GM12892 (cell line): Measurements from ENCODE around the gene ARMC7. TPM values are rescaled to one million over a fixed set of nuclear protein-coding genes. Genes with fewer than 3 reads are reported as not detected.
A peak's percentile ranks its signal among the peaks of the same experiment; 100 is the strongest.

Experiments used
- DNase-seq: peaks from one replicate; pipeline ENCODE4 v3.0.0; 2011; ENCODE audit not compliant: insufficient read length
- FAIRE-seq: peaks from 2 replicates; lab custom pipeline; 2011; peaks lifted over from hg19 to GRCh38; lab: Jason Lieb, UNC
- POLR2A ChIP-seq: IDR thresholded peaks from 2 replicates; pipeline ENCODE4 v1.6.1; 2011; ENCODE audit warnings: low read depth, low read length, control low read depth
- POLR2AphosphoS5 ChIP-seq: IDR thresholded peaks from 2 replicates; pipeline ENCODE4 v1.6.1; 2011; ENCODE audit warnings: low read depth, low read length, control low read depth
- TAF1 ChIP-seq: IDR thresholded peaks from 2 replicates; pipeline ENCODE4 v1.6.1; 2011; ENCODE audit warnings: low read depth, mild to moderate bottlenecking, control low read depth, low read length, borderline replicate concordance
- polyA plus RNA-seq: library from polyadenylated mRNA; unstranded; fragments of >200 nt; gene quantifications from one replicate; pipeline ENCODE4 v1.2.1, GENCODE V29; 2012; ENCODE audit warnings: missing spikeins, inconsistent platforms; ENCODE audit not compliant: missing spikeins

Gene ARMC7
- polyA plus RNA-seq, result 4.8 TPM

DNA sequence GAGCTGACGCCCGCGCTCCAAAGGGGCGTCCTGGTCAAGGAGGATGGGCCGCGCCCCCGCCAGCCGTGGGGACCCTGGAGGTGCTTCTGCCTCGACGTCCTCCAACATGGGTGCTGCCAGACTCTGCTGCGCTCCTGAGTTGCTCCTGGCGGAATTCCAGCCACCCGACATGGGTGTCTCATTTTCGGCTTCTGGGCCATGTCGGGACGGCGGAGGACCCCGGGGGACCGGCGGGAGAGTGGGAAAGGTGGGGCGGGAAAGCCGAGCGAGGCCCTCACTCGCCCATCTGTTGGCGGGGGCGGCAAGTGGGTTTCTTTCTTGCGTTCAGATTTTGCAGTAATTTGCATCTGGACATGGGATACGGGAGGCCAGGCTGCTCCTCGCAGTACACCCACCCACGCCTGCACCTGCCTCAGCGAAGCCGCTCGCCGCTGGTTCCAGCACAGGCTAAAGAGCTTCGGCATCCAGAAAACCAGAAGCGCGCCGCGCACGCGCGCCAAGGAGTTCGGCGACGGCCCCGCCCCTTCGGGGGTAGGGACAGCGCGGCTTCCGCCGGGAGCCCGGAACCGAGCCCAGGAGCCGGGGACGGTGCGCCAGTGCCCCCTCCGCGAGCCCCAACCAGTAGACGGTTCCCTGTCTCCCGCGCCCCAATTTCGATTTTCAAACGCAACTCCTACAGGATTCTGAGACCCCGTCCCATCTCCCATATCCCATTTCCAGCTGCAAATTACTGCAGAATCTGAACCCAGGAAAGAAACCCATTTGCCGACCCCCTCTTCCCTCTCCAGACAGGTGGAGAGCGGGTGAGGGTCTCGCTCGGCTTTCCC, at the start of gene ARMC7:
Gene ARMC7, plus strand, starts transcription at position 563 of the 827 bp plus-strand sequence. CDS start 320 bp downstream, outside the sequence.
- DNase-seq (peak; percentile 99), FAIRE-seq (peak; percentile 93)
- TF ChIP-seq TAF1 (no peak), POLR2AphosphoS5 (peak; percentile 70), POLR2A (peak; percentile 87)

DNA sequence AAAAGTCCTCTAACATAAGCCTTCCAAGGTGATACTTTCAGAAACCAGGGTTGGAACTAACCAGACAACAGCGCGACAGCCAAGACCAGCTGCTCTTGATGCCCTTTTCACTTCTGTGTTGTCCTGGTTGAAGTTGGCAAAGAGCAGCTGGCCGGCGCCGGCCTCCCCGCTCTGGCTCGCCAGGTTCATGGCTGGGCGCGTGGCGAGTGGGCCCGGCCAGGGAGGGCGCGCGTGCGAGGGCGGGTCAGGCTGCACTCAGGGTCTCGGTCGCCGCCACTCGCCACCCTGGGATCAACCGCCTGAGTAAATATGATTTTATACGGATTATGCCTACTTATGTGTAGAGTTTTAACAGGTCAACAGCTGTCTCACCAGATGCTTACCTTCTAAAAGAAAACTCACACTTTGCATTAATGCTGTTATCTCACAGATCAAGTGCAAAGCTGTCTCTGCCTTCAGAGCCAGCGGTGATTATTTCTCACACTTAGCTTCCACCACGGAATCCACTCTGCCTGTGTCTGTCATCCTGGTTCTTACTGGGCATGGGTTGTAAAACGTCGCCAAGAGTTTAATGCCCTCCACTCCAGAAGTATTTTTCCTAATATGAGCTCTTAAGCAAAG, 49.2 kb upstream of the ARMC7 start:
- DNase-seq, result no peak
- TF ChIP-seq POLR2A (no peak), TAF1 (no peak), POLR2AphosphoS5 (no peak)
- FAIRE-seq, result no peak

DNA sequence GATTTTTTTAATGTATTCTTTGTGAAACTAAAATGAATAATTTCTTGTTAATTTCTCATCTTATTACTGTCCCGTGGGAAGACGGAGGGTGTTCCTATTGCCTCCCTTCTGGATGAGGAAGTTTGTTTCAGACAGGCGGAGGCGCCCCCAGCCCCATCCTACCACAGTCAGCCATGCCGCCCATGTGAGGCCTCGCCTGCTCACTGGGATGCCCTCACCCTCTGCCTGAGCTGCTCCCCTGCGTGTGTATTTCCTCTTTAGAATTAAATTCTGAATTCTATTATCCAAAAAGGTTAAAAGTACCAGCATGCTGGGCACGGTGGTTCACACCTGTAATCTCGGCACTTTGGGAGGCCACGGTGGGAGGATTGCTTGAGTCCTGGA, 48.7 kb upstream of the ARMC7 start:
- TF ChIP-seq POLR2A (no peak), TAF1 (no peak), POLR2AphosphoS5 (no peak)
- FAIRE-seq (no peak), DNase-seq (no peak)

DNA sequence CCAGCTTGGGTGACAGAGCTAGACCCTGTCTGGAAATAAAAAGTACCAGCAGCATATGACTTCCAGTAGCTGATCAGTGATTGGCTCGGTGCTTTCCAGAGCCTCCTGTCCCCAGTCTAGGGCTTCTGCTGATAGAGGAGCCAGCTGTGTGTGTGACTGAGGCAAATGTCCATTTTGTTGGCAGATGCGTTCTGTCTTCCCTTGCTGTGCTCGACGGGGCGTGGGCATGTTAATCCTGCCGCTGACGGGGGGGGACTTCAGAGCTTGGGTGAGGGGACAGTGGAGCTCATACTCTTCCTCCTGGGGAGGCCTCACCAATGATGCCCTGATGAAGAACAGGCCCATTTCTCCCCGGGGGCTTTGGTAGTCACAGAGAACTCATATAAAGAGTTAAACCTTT, 48.2 kb upstream of the ARMC7 start:
- FAIRE-seq, result no peak
- TF ChIP-seq POLR2AphosphoS5 (no peak), POLR2A (no peak), TAF1 (no peak)
- no peak for DNase-seq

DNA sequence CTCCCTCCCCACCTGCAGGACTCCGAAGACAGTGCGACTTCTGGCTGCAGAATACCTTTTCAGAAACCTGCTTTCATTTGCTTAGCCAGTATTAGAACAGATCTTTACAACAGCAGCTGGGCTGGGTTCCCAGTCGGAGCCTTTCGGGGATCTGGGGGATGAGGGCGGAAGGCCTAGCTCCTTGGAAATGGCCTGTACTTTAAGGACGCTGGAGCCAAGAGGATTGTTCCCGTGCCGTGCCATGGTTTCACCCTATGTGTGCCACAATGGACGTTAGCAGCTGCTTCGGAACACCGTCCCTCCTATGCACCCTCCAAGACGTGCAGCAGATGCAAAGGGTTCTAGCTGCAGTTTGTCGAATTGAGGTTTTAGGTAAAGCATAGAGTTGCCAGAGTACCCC, 46.6 kb upstream of the ARMC7 start:
- DNase-seq (no peak), FAIRE-seq (no peak)

DNA sequence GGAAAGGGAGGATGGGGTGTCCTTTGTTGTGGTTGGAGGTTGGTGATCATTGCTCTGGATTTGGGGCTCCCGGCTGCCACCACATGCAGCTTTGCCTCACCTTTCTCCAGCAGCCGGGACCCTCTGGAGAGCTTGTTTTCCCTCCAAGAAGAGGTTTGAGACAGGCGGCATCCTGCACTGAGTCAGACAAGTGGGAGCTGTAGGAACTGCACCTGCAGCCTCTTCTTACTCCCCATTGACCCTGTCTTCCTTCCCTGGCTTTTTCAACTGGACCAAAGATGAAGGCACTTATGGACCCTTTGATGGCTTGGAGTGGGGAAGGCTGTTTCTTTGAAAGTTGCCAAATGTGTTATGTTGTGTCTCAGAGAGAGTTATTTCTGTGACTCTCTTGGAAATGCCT, 46.1 kb upstream of the ARMC7 start:
- no peak for TF ChIP-seq POLR2AphosphoS5
- TF ChIP-seq TAF1, result no peak
- TF ChIP-seq POLR2A, result no peak
- DNase-seq (no peak), FAIRE-seq (no peak)

More for the DNA sequence above, 46.6 kb upstream of the ARMC7 start:
- TF ChIP-seq POLR2A (no peak), TAF1 (no peak), POLR2AphosphoS5 (no peak)

DNA sequence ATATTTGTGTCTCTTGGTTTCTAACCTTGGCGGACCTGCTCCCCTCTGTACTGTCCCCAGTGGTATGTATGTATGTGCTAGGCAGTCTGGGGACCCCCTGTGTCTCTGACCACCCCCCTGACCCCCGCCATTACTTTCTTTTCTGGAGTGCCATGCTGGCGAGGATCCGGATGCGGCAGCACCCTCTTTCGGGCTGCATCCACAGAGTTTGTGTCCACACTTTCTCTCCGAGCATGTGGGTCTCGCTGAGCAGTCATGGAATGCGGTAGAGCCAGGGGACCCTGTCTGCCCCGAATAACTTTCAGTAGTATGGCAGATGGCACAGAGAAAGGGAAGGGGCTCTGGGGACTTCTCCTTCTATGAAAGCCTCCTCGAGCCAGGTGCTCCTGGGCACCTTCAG, 45.7 kb upstream of the ARMC7 start:
- no peak for TF ChIP-seq POLR2AphosphoS5
- no peak for TF ChIP-seq POLR2A
- TF ChIP-seq TAF1, result no peak
- DNase-seq, result no peak
- FAIRE-seq, result no peak

DNA sequence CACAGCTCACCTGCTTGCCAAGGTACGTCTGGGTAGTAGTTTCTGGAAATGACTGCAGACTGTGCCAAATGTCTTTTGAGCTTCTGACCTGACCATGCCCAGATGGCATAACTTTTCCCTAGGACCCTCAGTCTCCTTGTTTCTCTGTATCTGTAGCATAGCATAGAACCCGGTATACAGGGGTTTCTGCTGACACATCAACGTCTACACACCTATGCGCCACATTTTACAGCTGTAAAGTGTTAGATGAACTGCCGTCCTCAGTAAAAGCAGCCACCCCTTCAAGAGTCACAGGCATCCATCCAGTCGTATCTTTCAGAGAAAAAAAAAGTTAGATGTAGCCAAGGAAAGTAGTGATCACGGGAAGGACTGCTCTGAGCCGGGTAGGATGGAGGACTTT, 45.3 kb upstream of the ARMC7 start:
- TF ChIP-seq POLR2AphosphoS5, result no peak
- no peak for TF ChIP-seq POLR2A
- no peak for TF ChIP-seq TAF1
- DNase-seq, result no peak
- FAIRE-seq, result no peak

DNA sequence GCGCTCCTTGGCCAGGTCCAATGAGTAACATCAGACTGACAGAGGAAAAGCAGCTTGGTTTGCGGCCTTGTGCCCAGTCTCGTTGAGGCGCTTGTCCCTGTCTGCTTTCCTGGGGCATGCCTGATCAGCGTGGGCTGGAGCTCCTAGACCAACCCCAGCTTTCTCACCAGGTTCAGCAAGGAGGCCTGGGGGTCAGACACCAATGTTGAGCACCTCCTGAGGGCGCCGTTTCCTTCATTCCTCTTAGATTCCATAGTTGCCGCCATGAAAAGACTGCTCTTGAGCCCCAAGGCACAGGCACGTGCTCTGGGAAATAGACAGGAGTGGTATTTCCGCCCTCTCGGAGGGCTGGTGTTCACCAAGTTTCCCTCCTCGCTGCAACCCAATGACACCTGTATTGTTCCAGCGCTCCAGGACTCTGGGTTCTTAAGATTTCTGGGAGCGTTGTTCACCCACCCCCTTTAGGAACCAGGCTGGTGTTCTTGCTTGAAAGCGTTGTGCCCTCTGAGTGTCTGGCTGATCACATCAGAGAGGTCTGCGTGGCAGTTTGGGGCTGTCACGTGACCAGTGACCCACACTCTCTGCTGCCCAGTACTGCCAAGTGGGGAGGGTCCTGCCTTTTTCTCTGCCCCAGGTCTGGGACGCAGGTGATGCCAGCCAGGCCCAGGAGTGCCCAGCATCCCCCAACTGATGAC, 44.8 kb upstream of the ARMC7 start:
- DNase-seq (no peak), FAIRE-seq (no peak)
- TF ChIP-seq POLR2A (no peak), TAF1 (no peak), POLR2AphosphoS5 (no peak)

DNA sequence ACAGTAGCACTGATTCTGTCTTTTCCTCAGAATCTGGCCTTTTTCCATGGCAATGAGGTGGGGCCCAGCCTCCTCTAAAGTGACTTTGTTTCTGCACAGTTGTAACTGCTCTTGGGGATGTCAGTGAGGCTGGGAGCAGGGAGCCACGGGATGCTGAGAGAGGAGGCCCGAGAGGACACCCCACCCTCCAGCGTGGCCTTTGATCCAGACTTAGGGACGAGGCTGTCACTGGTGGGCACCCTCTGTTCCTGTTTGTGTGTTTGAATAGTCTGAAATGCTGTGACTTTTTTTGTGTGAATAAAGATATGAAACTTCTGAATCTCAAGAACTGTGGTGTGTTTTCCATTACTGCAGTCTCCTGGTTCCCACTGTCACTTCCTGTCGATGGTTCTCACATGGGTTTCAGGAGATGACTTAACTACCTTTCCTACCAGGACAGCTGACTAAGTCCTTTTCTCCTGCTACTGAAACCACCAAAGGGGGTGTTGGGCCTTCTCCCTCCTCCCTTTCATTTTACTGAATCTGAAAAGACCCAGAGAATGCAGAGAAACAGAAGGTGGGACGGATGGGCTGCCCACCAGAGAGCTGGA, 44.1 kb upstream of the ARMC7 start:
- DNase-seq (no peak), FAIRE-seq (no peak)
- TF ChIP-seq POLR2A, result no peak
- TF ChIP-seq POLR2AphosphoS5, result no peak
- no peak for TF ChIP-seq TAF1

DNA sequence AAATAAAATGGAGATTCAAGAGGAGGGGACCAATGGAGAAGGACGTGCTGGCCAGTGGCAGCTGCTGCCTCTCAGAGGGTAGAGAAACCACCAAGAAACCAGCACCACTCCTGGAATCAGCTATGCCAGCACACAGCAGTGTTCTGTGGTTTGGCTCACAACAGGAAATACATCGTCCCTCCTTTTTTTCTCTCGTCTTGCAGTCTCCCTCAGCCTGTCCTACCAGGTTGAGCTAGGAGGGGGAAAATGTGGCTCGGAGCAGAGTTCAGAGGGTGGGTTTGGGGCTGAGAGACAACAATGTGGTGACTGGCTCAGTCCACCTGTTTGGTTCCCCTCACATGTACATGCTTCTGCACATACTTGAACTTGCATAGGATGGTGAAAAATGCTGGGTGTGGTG, 41.9 kb upstream of the ARMC7 start:
- no peak for DNase-seq
- no peak for TF ChIP-seq POLR2A
- no peak for TF ChIP-seq POLR2AphosphoS5
- TF ChIP-seq TAF1, result no peak
- FAIRE-seq, result no peak
